ENCODE data around the gene SLX4.

Gene SLX4

GRCh38 chr16:3548445-3548844 lies 63.0 kb downstream of the SLX4 start:
- no peak for DNase-seq

- no peak for DNase-seq
These were observed 64.3 kb downstream of the SLX4 start for GRCh38 chr16:3546986-3547682.

GRCh38 chr16:3542601-3543373 lies 68.6 kb downstream of the SLX4 start:
- no peak for DNase-seq

- DNase-seq: no peak
These were observed 69.8 kb downstream of the SLX4 start for GRCh38 chr16:3541527-3542155.

GRCh38 chr16:3538222-3538621 lies 73.2 kb downstream of the SLX4 start:
- DNase-seq: no peak

- DNase-seq: no peak
These were observed 74.6 kb downstream of the SLX4 start for GRCh38 chr16:3536851-3537250.

DNA sequence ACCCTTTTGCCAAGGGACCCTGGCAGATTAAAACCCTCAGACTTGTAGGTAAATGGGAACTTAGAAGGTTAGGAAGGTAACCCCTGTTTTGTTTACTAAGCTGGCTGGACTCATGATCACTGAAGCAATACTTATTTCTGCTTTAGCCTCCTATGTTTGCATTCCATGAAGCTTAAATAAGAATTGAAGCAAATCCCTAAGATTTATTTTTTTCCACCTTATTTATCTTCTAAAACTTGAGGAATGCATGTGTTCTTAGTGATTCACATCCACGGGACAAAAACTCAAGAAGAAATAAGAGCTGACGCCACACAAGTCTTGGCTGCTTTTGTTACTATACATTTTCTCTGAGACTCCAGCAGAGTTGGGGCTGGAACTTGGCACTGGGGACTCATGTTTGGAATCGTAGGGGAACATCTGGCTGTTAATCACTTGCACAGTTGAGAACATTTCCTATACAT lies 75.1 kb downstream of the SLX4 start:
- DNase-seq: peak; percentile 73

DNA sequence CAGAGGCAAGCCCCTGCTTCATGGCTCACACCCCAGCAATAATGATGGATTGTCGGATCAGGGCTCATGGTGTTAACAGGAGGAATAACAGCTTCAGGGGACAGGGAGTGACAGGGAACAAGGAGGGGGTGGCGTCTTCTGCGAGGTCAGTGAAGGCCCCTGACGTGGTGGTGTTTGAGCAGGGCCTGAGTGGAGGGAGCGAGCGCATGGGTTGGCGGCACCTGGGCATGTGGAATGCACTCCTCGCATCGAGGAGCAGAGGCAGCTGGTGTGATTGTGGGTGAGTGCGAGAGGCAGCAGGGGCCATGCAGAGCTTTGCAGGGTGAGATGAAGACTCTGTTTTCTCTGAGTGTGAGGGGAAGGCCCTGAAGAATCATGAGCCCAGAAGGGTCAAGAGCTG lies 77.3 kb downstream of the SLX4 start:
- no peak for DNase-seq

DNA sequence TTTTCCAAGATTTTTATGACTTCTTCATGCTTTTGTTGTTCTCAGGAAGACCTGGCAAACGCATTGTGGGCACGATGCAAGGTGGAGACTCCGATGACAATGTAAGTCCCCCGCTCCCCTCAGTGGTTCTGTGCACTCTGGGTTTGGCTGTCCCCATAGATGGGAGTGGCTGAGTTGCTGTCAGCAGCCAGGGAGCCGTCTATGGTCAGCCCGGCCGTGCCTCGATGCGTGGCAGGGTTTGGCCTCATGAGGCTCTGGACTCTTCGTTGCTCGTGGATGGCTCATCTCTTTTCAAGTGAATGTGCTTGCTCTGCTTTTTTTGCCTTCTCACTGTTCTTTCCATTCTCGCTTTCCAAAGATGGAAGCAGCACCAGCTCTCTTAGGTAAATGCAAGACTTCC lies 78.7 kb downstream of the SLX4 start:
- DNase-seq: no peak

All from fibroblast of skin of right biceps (primary cell).